Skin of body (tissue), 2 donors: ENCODE data around the gene CNTRL. TPM values are rescaled to one million over a fixed set of nuclear protein-coding genes. Genes with fewer than 3 reads are reported as not detected.
"Not testable (repeated sequence)": the region's sequence is repeated elsewhere in the genome, so short reads cannot be mapped to it uniquely, and the experiment has no call there.

ENCODE experiments used
- DNase-seq: peaks from one replicate; lab custom pipeline; 2025; lab: John Stamatoyannopoulos, UW
- total RNA-seq: library from RNA; depleted of rRNA; stranded (reverse); fragments of >200 nt; gene quantifications from one replicate; pipeline ENCODE4 v1.2.3, GENCODE V29; 2014

CNTRL gene
- total RNA-seq, 1 donor from 2014 or later: 21.6 TPM

GRCh38 chr9:121125590-121125989, 50.8 kb downstream of the CNTRL start:
- DNase-seq: no peak

GRCh38 chr9:121129384-121129783, 54.6 kb downstream of the CNTRL start:
- DNase-seq: not testable (repeated sequence)

- DNase-seq: no peak
Measured at GRCh38 chr9:121133104-121133816, 58.5 kb downstream of the CNTRL start.

GRCh38 chr9:121135642-121136041, 60.9 kb downstream of the CNTRL start:
- DNase-seq: no peak

- DNase-seq: no peak
Measured at GRCh38 chr9:121138561-121138960, 63.8 kb downstream of the CNTRL start.

- no peak for DNase-seq
Measured at GRCh38 chr9:121138973-121139372, 64.2 kb downstream of the CNTRL start.

- no peak for DNase-seq
Measured at GRCh38 chr9:121140162-121140561, 65.4 kb downstream of the CNTRL start.

GRCh38 chr9:121141306-121141705, 66.6 kb downstream of the CNTRL start:
- DNase-seq: no peak

- no peak for DNase-seq
Measured at GRCh38 chr9:121141706-121142105, 67.0 kb downstream of the CNTRL start.

- DNase-seq: no peak
Measured at GRCh38 chr9:121143771-121144170, 69.0 kb downstream of the CNTRL start.

- DNase-seq: no peak
Measured at GRCh38 chr9:121144482-121144881, 69.7 kb downstream of the CNTRL start.

GRCh38 chr9:121150188-121150587, 75.4 kb downstream of the CNTRL start:
- no peak for DNase-seq

GRCh38 chr9:121153642-121154041, 78.9 kb downstream of the CNTRL start:
- no peak for DNase-seq

- DNase-seq: no peak
Measured at GRCh38 chr9:121154782-121155181, 80.0 kb downstream of the CNTRL start.

- no peak for DNase-seq
Measured at GRCh38 chr9:121156263-121156731, 81.5 kb downstream of the CNTRL start.

GRCh38 chr9:121157939-121158338, 83.2 kb downstream of the CNTRL start:
- DNase-seq: no peak

- no peak for DNase-seq
Measured at GRCh38 chr9:121160025-121160424, 85.3 kb downstream of the CNTRL start.

GRCh38 chr9:121168052-121168451, 93.3 kb downstream of the CNTRL start:
- no peak for DNase-seq

- no peak for DNase-seq
Measured at GRCh38 chr9:121169094-121169601, 94.4 kb downstream of the CNTRL start.

GRCh38 chr9:121171236-121171635, 96.5 kb downstream of the CNTRL start:
- DNase-seq: no peak

- no peak for DNase-seq
Measured at GRCh38 chr9:121172726-121173487, 98.2 kb downstream of the CNTRL start.

GRCh38 chr9:121173501-121173900, 98.7 kb downstream of the CNTRL start:
- DNase-seq: no peak
